ENCODE results near the gene TPT1.

The TPT1 gene

DNA sequence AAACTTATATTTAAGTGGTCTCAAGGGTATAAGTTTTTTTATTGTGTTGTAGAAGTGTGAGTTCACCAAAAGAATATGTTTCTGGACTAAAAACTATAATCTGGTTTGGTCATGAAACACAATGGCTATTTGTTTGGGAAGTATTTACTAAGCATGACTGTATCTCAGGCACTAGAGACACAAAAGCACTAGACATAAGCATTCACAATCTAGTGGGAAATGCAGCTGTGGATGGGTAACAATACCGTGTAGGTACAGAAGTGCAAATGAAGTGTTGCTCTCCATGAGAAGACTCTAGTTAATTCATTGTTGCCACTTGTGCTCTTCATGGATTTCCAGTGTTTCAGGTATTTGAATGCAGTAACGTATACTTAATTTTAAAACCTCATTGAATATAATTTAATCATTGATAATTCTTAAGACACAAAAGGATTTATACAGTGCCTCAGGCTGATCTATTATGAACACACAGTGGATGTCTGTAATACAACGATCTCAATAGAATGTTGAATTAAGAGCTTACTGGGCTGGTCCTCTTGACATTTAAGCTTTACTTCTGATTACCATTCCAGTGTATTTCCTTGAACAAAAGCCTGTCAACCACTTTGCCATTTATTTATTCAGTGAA is 50.9 kb downstream of the TPT1 start:
- no peak overlapping the region for H3K4me3 ChIP-seq (ENCODE audit: low read depth, low read length)
- DNase-seq (ENCODE audit: low read depth), result no peak
- no peak for TF ChIP-seq POLR2A (IDR thresholded peaks at IDR 0.05; ENCODE audit: extremely low read depth, insufficient read length)
